Stimulated activated CD8-positive, alpha-beta memory T cell treated with anti-CD3 and anti-CD28 coated beads, Interleukin-4, amount 100 ng/mL, for 1 hour (primary cell): ENCODE data around the gene CTXN1.
"Not testable (repeated sequence)": the region's sequence is repeated elsewhere in the genome, so short reads cannot be mapped to it uniquely, and the experiment has no call there.

Experiments
- DNase-seq, 2 donors: peaks; one replicate each; pipeline ENCODE4 v3.0.0-alpha.2; 2020; ENCODE audit warnings: low read depth in 2 of 2, low spot score in 1 of 2

The CTXN1 gene

GRCh38 chr19:7926021-7926726, at the start of gene CTXN1:
CTXN1 (minus strand) TSS chr19:7926135; CDS start chr19:7925538, 597 bp downstream.
- DNase-seq, result peak; percentile 46 to 56

- DNase-seq, result no peak
These were observed 49.1 kb upstream of the CTXN1 start for GRCh38 chr19:7975037-7975436.

- no peak for DNase-seq
These were observed 47.9 kb upstream of the CTXN1 start for GRCh38 chr19:7973883-7974282.

GRCh38 chr19:7971553-7972520, 45.9 kb upstream of the CTXN1 start:
- DNase-seq, result no peak

- DNase-seq, result no peak
These were observed 44.9 kb upstream of the CTXN1 start for GRCh38 chr19:7970716-7971448.

- no peak for DNase-seq
These were observed 43.6 kb upstream of the CTXN1 start for GRCh38 chr19:7969555-7969939.

GRCh38 chr19:7968796-7969554, 43.0 kb upstream of the CTXN1 start:
- DNase-seq, result no peak

GRCh38 chr19:7968008-7968795, 42.3 kb upstream of the CTXN1 start:
- no peak for DNase-seq

GRCh38 chr19:7965921-7966665, 40.2 kb upstream of the CTXN1 start:
- DNase-seq, result no peak

GRCh38 chr19:7965259-7965841, 39.4 kb upstream of the CTXN1 start:
- no peak for DNase-seq

- DNase-seq, result no peak
These were observed 37.6 kb upstream of the CTXN1 start for GRCh38 chr19:7963566-7963965.

- no peak for DNase-seq
These were observed 36.8 kb upstream of the CTXN1 start for GRCh38 chr19:7962644-7963268.

GRCh38 chr19:7961920-7962626, 36.1 kb upstream of the CTXN1 start:
- no peak for DNase-seq

- DNase-seq, result not testable (repeated sequence)
These were observed 35.1 kb upstream of the CTXN1 start for GRCh38 chr19:7961082-7961481.

GRCh38 chr19:7959211-7959610, 33.3 kb upstream of the CTXN1 start:
- no peak for DNase-seq

GRCh38 chr19:7955696-7956095, 29.8 kb upstream of the CTXN1 start:
- DNase-seq, result no peak

GRCh38 chr19:7953576-7953975, 27.6 kb upstream of the CTXN1 start:
- no peak for DNase-seq

- DNase-seq, result no peak
These were observed 27.1 kb upstream of the CTXN1 start for GRCh38 chr19:7953060-7953459.
